Kidney (tissue), 14 donors: ENCODE measurements around the gene MOG. TPM values are rescaled to one million over a fixed set of nuclear protein-coding genes. Genes with fewer than 3 reads are reported as not detected.

Experiments
- DNase-seq, 5 donors: peaks; one replicate each; pipeline ENCODE4 v3.0.0-alpha.2; 2013 to 2020
- FAIRE-seq: peaks from 2 replicates; lab custom pipeline; 2012; peaks lifted over from hg19 to GRCh38; lab: Jason Lieb, UNC
- H3K27ac ChIP-seq, 2 donors: one replicate each; pipeline ENCODE4 v1.7.0; 2013; ENCODE audit warnings: low read depth in 2 of 2, low read length in 2 of 2, inconsistent platforms in 1 of 2
- H3K27me3 ChIP-seq: one replicate; pipeline ENCODE4 v1.7.1; 2013; ENCODE audit warnings: low read length, inconsistent platforms; ENCODE audit not compliant: control insufficient read depth, insufficient read depth
- H3K36me3 ChIP-seq, 3 donors: one replicate each; pipeline versions ENCODE4 v1.7.0 to v1.7.1; 2013; ENCODE audit warnings: low read length in 3 of 3, control low read depth in 1 of 3, inconsistent platforms in 1 of 3; ENCODE audit not compliant: insufficient read depth in 3 of 3, control insufficient read depth in 2 of 3
- H3K4me1 ChIP-seq, 3 donors: one replicate each; pipeline versions ENCODE4 v1.7.0 to v1.7.1; 2013; ENCODE audit warnings: low read length in 3 of 3, inconsistent platforms in 1 of 3, low read depth in 1 of 3; ENCODE audit not compliant: control insufficient read depth in 2 of 3, insufficient read depth in 2 of 3
- H3K4me3 ChIP-seq, 3 donors: one replicate each; pipeline versions ENCODE4 v1.7.0 to v1.8.1; 2013; ENCODE audit warnings: low read length in 3 of 3, control low read depth in 1 of 3, inconsistent platforms in 1 of 3
- H3K9ac ChIP-seq, 3 donors: one replicate each; pipeline versions ENCODE4 v1.7.0 to v1.7.1; 2013; ENCODE audit warnings: low read length in 3 of 3, control low read depth in 1 of 3, inconsistent platforms in 1 of 3
- H3K9me3 ChIP-seq, 3 donors: one replicate each; pipeline versions ENCODE4 v1.7.0 to v1.7.1; 2013; ENCODE audit warnings: low read length in 3 of 3, control low read depth in 1 of 3, inconsistent platforms in 1 of 3; ENCODE audit not compliant: control insufficient read depth in 2 of 3, insufficient read depth in 1 of 3
- CTCF ChIP-seq: IDR thresholded peaks from 3 replicates; pipeline ENCODE4 v1.5.1; 2012; ENCODE audit warnings: mild to moderate bottlenecking, moderate library complexity, borderline replicate concordance; ENCODE audit not compliant: insufficient read depth; ENCODE audit errors: extremely low read depth
- intact Hi-C: fragments of 100-400 bp; cut with DNase I; formaldehyde crosslinking; loops from one replicate; pipeline ENCODE4 v1.11.1; 2022
- polyA plus RNA-seq: library from polyadenylated mRNA; stranded (reverse); fragments of 350-450 nt; fragmentation: Illumina TruSeq; extraction: RNeasy Lipid Tissue Mini Kit (QIAGEN cat#74804); gene quantifications from one replicate; pipeline ENCODE4 v1.2.3, GENCODE V29; 2014; ENCODE audit warnings: low read depth, low replicate concordance; ENCODE audit not compliant: insufficient read depth
- total RNA-seq: library from RNA; stranded (reverse); fragmentation: NEBNext Ultra II Directional; extraction: Animal tissue kit (Norgen Biotek cat#: 25700); gene quantifications from one replicate; pipeline ENCODE4 v1.2.1, GENCODE V29; 2021
- donor health status: control.
- donor health status: control.
- donor health status: control.
- donor health status: control.
- donor health status: control.
- donor health status: DM: yes; HTN: yes; CAD: no.
- donor health status: Normal renal cell carcinoma (clear cell type).

The MOG gene
- total and polyA plus RNA-seq, 2 donors from 2014 or later: not detected

DNA sequence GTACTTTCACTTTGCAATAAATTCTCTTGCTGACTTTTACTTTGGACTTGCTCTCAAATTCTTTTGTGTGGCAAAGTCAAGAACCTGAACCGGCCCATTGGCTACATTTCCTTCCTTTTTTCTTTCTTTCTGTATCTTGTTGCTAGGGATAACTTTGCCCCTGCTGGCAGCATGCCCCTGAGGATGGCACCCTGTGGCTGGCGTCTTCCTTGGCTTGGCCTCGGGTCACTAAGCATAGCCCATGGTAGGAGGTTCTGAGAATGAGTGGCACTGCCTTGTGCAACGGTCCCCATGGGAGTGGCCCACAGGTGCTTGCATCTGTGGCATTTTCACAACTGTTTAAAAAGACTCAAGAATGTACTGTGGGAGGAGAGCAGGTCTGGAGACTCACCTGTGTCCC is 52.3 kb downstream of the MOG start:
- intact Hi-C loops: loop anchor here (10.0 kb wide), 1 partner anchor 126 kb away; no protein-coding TSS in a partner anchor
- FAIRE-seq (no peak), DNase-seq (no peak)
- H3K27me3 ChIP-seq: peaks cover 2% of the 10 kb centered on the region
- peaks cover 0 to 3% (median 0%) of the 10 kb centered on the region in 3 donors for H3K4me1 ChIP-seq
- H3K9ac ChIP-seq: no peak overlapping the region
- TF ChIP-seq CTCF: no peak
- H3K9me3 ChIP-seq: no peaks in the 10 kb centered on the region
- H3K4me3 ChIP-seq: no peak overlapping the region
- no peak overlapping the region for H3K27ac ChIP-seq
- no peaks in the 10 kb centered on the region for H3K36me3 ChIP-seq

- intact Hi-C loops: no loop called here
Measured at GRCh38 chr6:29710281-29710941, 53.5 kb downstream of the MOG start.

DNA sequence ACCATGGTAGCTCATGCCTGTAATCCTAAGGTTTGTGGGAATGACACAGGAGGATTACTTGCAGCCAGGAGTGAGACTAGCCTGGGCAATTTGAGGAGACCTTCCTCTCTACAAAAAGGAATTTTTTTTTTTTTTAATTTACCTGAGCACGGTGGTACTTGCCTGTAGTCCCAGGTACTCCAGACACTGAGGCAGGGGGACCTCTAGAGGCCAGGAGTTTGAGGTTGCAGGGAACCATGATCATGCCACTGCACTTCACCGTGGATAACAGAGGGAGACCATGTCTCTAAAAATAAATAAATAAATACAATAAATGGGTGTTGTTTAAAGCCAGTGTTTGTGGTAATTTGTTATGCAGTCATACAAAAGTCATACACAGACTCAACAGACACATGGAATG is 64.0 kb downstream of the MOG start:
- intact Hi-C loops: no loop called here
- FAIRE-seq: no peak
- H3K36me3 ChIP-seq: no peaks in the 10 kb centered on the region
- peaks cover 0 to 12% (median 0%) of the 10 kb centered on the region in 3 donors for H3K4me1 ChIP-seq
- H3K27ac ChIP-seq: no peak overlapping the region
- no peak overlapping the region for H3K4me3 ChIP-seq
- DNase-seq: no peak
- TF ChIP-seq CTCF: no peak
- peaks cover 11% of the 10 kb centered on the region for H3K27me3 ChIP-seq
- H3K9me3 ChIP-seq: no peaks in the 10 kb centered on the region
- H3K9ac ChIP-seq: no peak overlapping the region

More at GRCh38 chr6:29710281-29710941, 53.5 kb downstream of the MOG start:
- H3K36me3 ChIP-seq: no peaks in the 10 kb centered on the region
- H3K4me1 ChIP-seq: peaks cover 0 to 3% (median 0%) of the 10 kb centered on the region in 3 donors
- FAIRE-seq: no peak
- no peak for DNase-seq
- no peak overlapping the region for H3K27ac ChIP-seq
- H3K4me3 ChIP-seq: no peak overlapping the region
- TF ChIP-seq CTCF: no peak
- H3K9ac ChIP-seq: no peak overlapping the region
- no peaks in the 10 kb centered on the region for H3K9me3 ChIP-seq
- peaks cover 2% of the 10 kb centered on the region for H3K27me3 ChIP-seq

Other genes starting within 250 kb of the MOG start
- not detected for gene OR12D1, start 242.2 kb upstream of the MOG start, total RNA-seq
- not detected for gene OR12D1, start 242.2 kb upstream of the MOG start, polyA plus RNA-seq
- not detected for gene OR10C1, start 217.8 kb upstream of the MOG start, total RNA-seq
- gene OR10C1, start 217.8 kb upstream of the MOG start, polyA plus RNA-seq: not detected
- not detected for gene OR11A1, start 200.0 kb upstream of the MOG start, total RNA-seq
- gene OR11A1, start 200.0 kb upstream of the MOG start, polyA plus RNA-seq: not detected
- not detected for gene OR2H1, start 199.9 kb upstream of the MOG start, total RNA-seq
- not detected for gene OR2H1, start 199.9 kb upstream of the MOG start, polyA plus RNA-seq
- not detected for gene MAS1L, start 169.1 kb upstream of the MOG start, total RNA-seq
- not detected for gene MAS1L, start 169.1 kb upstream of the MOG start, polyA plus RNA-seq
- gene UBD, start 97.4 kb upstream of the MOG start, total RNA-seq: 33.5 TPM
- gene UBD, start 97.4 kb upstream of the MOG start, polyA plus RNA-seq: 16.9 TPM
- not detected for gene OR2H2, start 72.0 kb upstream of the MOG start, total RNA-seq
- gene OR2H2, start 72.0 kb upstream of the MOG start, polyA plus RNA-seq: not detected
- 46.7 TPM for gene GABBR1, start 23.9 kb upstream of the MOG start, total RNA-seq
- 12.7 TPM for gene GABBR1, start 23.9 kb upstream of the MOG start, polyA plus RNA-seq
- 1.1 TPM for gene ZFP57, start 24.1 kb downstream of the MOG start, total RNA-seq
- not detected for gene ZFP57, start 24.1 kb downstream of the MOG start, polyA plus RNA-seq
- 87.8 TPM for gene HLA-F, start 66.3 kb downstream of the MOG start, total RNA-seq
- 52.1 TPM for gene HLA-F, start 66.3 kb downstream of the MOG start, polyA plus RNA-seq
- 0.35 TPM for gene HLA-G, start 170.7 kb downstream of the MOG start, total RNA-seq
- gene HLA-G, start 170.7 kb downstream of the MOG start, polyA plus RNA-seq: 0.37 TPM